HG03432 (cell line): Measurements from ENCODE around the gene SORL1-AS1.
"Not testable (repeated sequence)": the region's sequence is repeated elsewhere in the genome, so short reads cannot be mapped to it uniquely, and the experiment has no call there.

ENCODE experiments used
- ATAC-seq: cut with Tn5 transposase; IDR thresholded peaks from one replicate; pipeline ENCODE4 v1.9.1; 2021; ENCODE audit warnings: mild to moderate bottlenecking, moderate library complexity; ENCODE audit not compliant: unreplicated experiment

The SORL1-AS1 gene

GRCh38 chr11:121431820-121432526 is 20.8 kb downstream of the SORL1-AS1 start:
- ATAC-seq: no peak

- no peak for ATAC-seq
These were observed 23.2 kb downstream of the SORL1-AS1 start for GRCh38 chr11:121429556-121429955.

GRCh38 chr11:121427400-121427744 is 25.4 kb downstream of the SORL1-AS1 start:
- no peak for ATAC-seq

DNA sequence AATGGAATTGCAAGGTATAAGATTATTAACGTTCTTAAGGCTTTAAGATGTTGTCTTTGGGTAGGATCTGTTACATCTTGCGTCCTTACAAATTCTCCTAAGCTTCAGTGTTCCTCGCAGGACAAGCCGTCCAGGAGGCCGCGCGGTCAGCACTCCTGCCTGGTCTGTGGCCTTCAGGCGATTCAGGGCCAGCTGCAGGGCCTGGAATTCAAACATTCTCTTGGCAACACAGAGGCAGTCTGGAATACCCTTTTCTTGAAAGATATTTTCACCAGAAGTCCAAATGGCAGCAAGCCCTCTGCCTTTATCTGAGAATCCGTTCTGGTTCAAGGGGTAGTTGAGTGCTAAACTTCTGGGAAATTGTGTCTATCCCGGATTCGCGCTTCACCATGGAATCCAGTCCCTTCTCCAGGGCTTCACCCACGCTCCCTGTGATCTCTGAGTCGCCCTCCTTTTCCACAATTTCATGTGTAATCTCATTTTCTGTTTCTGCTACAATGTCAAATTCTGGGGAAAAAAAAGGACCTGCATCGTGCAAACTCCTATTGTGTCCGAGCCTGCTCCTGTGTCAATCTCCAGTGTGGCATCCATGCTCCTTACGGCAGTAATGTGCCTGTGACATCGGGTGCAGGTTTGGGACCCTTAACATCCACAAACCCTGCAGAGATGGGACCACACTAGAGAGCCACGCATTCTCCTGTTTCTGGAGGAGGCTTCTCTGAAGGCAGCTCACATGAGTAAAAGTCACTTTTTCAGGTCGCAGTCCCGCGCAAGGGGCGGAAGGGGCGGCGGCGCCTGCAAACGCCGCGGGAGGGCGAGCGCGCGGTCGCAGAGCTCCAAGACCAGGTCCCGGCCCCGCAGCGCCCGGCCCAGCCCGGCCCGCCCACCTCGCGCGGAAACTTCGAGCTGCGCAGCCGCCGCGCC is 26.0 kb downstream of the SORL1-AS1 start:
- peak; percentile 54 for ATAC-seq

GRCh38 chr11:121425828-121426227 is 26.9 kb downstream of the SORL1-AS1 start:
- no peak for ATAC-seq

DNA sequence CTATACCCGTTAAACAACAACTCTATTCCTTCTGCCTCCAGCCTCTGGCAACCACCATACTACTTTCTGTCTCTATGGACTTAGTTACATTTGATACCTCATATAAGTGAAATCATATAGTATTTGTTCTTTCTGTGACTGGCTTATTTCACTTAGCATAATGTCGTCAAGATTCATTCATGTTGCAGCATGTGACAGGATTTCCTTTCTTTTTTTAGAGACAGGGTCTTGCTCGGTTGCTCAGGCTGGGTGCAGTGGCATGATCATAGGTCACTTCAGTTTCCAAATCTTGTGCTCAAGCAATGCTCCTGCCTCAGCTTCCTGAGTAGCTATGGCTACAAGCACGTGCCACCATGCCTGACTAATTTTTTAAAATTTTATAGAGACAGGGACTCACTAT is 30.1 kb downstream of the SORL1-AS1 start:
- peak; percentile 36 for ATAC-seq

DNA sequence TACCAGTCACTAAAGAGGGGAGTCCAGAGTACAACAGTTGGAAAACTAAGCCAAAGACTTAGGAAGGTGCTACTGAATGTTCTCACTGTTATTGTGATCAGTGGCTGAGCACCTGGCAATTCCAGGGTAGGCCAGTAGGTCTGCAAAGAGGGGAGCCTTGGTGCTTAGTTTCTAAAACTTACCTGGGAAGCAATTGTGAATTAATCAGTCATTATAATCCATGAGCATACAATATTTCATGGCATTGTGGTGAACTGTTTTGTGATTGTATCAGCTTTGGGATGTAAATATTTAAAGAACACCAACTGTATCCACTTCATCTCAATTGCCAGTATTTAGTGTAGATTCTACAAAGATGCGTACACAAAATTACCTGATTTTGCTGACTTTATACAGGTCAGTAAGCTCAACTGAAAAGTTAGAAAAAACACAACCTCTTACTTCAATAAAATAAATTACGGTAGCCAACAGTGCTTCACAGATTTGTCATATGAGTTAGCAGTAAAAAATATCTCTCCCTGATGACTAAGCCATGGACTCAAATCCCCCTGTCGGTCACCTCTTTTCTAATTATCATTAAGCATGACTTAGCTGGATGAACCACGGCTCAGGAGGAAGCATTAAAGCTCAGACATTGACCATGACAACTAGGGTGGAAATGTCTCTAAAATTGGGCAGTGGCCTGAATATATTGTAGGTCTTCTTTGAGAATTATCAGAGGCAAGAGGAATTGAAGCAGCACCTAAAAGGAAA is 31.4 kb downstream of the SORL1-AS1 start:
- ATAC-seq: no peak

- ATAC-seq: no peak
These were observed 32.4 kb downstream of the SORL1-AS1 start for GRCh38 chr11:121420398-121420797.

GRCh38 chr11:121419836-121420235 is 32.9 kb downstream of the SORL1-AS1 start:
- no peak for ATAC-seq

- ATAC-seq: peak; percentile 34
These were observed 34.1 kb downstream of the SORL1-AS1 start for GRCh38 chr11:121418625-121419114.

DNA sequence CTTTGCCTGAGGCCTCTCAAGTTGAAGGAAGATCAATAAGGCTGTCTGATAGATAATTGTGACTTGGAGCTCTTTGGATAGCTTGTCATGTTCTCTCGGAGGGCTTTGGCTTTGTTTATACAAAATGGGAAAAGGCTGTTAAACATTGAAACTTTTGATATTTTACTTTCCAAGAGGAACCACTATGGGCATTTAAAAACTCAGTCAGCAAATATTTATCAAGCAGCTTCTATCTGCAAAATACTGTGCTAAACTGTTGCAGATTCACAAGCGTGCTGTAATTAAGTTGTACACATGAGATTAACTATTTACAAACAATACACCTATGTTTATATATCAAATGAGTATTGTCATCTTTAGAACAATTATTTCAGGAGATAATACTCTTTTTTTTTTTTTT is 35.2 kb downstream of the SORL1-AS1 start:
- no peak for ATAC-seq

DNA sequence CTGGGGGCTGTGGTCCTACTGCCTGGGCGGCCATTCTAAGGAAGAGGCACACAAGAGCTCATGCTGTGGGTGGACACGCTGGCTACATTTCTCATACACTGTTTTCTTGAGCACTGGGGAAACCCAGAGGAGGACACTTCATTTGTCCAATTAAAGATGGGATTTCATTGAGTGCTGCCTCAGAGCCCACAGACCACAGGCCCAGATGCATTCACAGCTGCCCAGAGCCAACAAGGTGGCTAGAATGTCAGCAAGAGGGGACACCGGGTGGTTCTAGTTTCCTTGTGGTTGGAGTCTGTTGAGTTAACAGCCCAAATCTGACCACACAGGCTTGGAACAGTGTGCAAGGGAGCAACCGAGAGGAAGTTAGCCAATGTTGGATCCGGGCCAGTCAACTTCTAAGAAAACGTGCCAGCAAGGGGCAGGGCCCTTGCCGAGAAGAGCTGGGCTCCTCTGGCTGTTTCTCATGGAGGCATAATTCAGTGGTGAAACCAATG is 35.7 kb downstream of the SORL1-AS1 start:
- peak; percentile 78 for ATAC-seq

- no peak for ATAC-seq
These were observed 36.9 kb downstream of the SORL1-AS1 start for GRCh38 chr11:121415856-121416255.

GRCh38 chr11:121414141-121414913 is 38.4 kb downstream of the SORL1-AS1 start:
- no peak for ATAC-seq

- no peak for ATAC-seq
These were observed 39.9 kb downstream of the SORL1-AS1 start for GRCh38 chr11:121412711-121413415.

GRCh38 chr11:121412000-121412587 is 40.7 kb downstream of the SORL1-AS1 start:
- no peak for ATAC-seq

DNA sequence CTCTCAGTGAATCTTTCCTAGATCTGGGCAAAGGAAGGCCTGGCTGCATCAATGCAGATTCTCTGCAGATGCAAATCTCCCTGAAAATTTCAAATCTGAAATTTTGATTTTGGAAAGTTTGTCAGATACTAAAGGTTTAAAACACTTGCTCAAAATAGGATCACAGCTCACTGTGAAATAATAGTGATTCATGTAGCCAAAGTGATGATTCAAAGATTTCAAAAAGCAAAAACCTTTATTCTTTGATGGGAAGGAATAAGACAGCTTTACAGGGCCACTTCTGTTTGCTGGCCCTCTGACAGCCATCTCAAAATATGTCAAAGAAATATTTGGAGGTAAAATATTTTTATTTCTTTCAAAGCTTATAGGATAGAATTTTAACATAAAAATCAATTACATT is 41.4 kb downstream of the SORL1-AS1 start:
- ATAC-seq: not testable (repeated sequence)

DNA sequence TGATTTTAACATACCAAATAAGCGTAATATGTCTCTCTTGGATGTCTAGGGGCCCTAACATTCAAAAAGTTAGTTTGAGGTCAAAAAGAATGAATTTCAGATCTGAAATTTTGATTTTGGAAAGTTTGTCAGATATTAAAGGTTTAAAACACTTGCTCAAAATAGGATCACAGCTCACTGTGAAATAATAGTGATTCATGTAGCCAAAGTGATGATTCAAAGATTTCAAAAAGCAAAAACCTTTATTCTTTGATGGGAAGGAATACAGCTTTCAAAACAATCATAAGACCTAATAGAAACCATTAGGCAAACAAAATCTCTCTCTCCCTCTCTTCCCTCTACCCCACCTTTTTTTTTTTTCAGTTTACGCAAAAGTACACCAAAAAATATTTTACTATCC is 42.7 kb downstream of the SORL1-AS1 start:
- not testable (repeated sequence) for ATAC-seq

DNA sequence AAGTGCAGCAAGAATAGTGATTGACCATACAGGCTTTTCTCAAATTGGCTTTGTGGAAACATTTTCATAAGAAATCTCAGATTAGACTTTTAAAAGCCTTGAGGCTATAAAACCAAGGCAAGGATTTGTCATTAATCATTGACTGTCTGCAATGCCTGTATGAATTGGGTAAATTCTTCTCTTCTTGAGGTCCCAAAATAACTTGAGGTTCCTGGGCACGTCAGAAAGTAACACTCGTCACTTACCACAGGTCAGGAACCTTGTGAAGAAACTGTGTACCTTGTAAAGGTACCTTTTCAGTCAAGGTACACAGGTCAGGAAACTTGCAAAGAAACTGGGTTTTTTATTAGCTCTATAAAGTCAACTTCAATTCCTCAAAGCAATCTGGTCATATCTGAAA is 43.9 kb downstream of the SORL1-AS1 start:
- ATAC-seq: no peak
